ENCODE data around the gene SMAP1.

SMAP1 gene

GRCh38 chr6:70831427-70831826, 163.7 kb downstream of the SMAP1 start:
- Histone ChIP-seq H3K36me3 (ENCODE audit: insufficient read depth, low read length) (no peaks in the 10 kb centered on the region), H2AFZ (ENCODE audit: low read depth, low read length) (no peak overlapping the region), H3K4me2 (ENCODE audit: insufficient read depth, low read length) (no peak overlapping the region), H3K27me3 (ENCODE audit: insufficient read depth, low read length, poor library complexity) (no peaks in the 10 kb centered on the region), H3K9ac (ENCODE audit: low read depth, low read length) (no peak overlapping the region), H3K4me3 (ENCODE audit: low read depth in 1 of 2, low read length in 2 of 2) (no peak overlapping the region), H3K27ac (ENCODE audit: low read length) (no peak overlapping the region), H3K9me3 (ENCODE audit: insufficient read depth, low read length, severe bottlenecking) (no peaks in the 10 kb centered on the region), H3K4me1 (ENCODE audit: insufficient read depth, low read length) (no peaks in the 10 kb centered on the region), H4K20me1 (ENCODE audit: insufficient read depth, low read length) (no peaks in the 10 kb centered on the region), H3K79me2 (ENCODE audit: insufficient read depth, low read length) (no peaks in the 10 kb centered on the region)
- DNase-seq (no peak), ATAC-seq (ENCODE audit: insufficient read depth, low read depth) (no peak)
- no peak for TF ChIP-seq CTCF (IDR thresholded peaks at IDR 0.05; ENCODE audit: borderline replicate concordance, extremely low read depth, low read length, poor library complexity, severe bottlenecking)
- no peak for TF ChIP-seq EZH2 (IDR thresholded peaks at IDR 0.05; ENCODE audit: borderline replicate concordance, low read depth, low read length, severe bottlenecking)

GRCh38 chr6:70834520-70834919, 166.8 kb downstream of the SMAP1 start:
- TF ChIP-seq EZH2 (IDR thresholded peaks at IDR 0.05; ENCODE audit: borderline replicate concordance, low read depth, low read length, severe bottlenecking) (no peak), CTCF (IDR thresholded peaks at IDR 0.05; ENCODE audit: borderline replicate concordance, extremely low read depth, low read length, poor library complexity, severe bottlenecking) (no peak)
- Histone ChIP-seq H3K79me2 (ENCODE audit: insufficient read depth, low read length) (no peaks in the 10 kb centered on the region), H3K27me3 (ENCODE audit: insufficient read depth, low read length, poor library complexity) (no peaks in the 10 kb centered on the region), H4K20me1 (ENCODE audit: insufficient read depth, low read length) (no peaks in the 10 kb centered on the region), H3K36me3 (ENCODE audit: insufficient read depth, low read length) (peaks cover 3% of the 10 kb centered on the region; the same call in 1 of the 2 replicates), H3K9me3 (ENCODE audit: insufficient read depth, low read length, severe bottlenecking) (no peaks in the 10 kb centered on the region), H3K4me2 (ENCODE audit: insufficient read depth, low read length) (no peak overlapping the region), H3K4me1 (ENCODE audit: insufficient read depth, low read length) (no peaks in the 10 kb centered on the region), H2AFZ (ENCODE audit: low read depth, low read length) (no peak overlapping the region), H3K9ac (ENCODE audit: low read depth, low read length) (no peak overlapping the region), H3K4me3 (ENCODE audit: low read depth in 1 of 2, low read length in 2 of 2) (no peak overlapping the region), H3K27ac (ENCODE audit: low read length) (no peak overlapping the region)
- ATAC-seq (ENCODE audit: insufficient read depth, low read depth) = no peak
- no peak for DNase-seq

- Histone ChIP-seq H2AFZ (ENCODE audit: low read depth, low read length) (no peak overlapping the region), H3K36me3 (ENCODE audit: insufficient read depth, low read length) (peaks cover 3% of the 10 kb centered on the region; the same call in 1 of the 2 replicates), H3K27ac (ENCODE audit: low read length) (no peak overlapping the region), H3K79me2 (ENCODE audit: insufficient read depth, low read length) (no peaks in the 10 kb centered on the region), H3K9me3 (ENCODE audit: insufficient read depth, low read length, severe bottlenecking) (no peaks in the 10 kb centered on the region), H4K20me1 (ENCODE audit: insufficient read depth, low read length) (no peaks in the 10 kb centered on the region), H3K9ac (ENCODE audit: low read depth, low read length) (no peak overlapping the region), H3K4me3 (ENCODE audit: low read depth in 1 of 2, low read length in 2 of 2) (no peak overlapping the region), H3K4me2 (ENCODE audit: insufficient read depth, low read length) (no peak overlapping the region), H3K27me3 (ENCODE audit: insufficient read depth, low read length, poor library complexity) (no peaks in the 10 kb centered on the region), H3K4me1 (ENCODE audit: insufficient read depth, low read length) (no peaks in the 10 kb centered on the region)
- ATAC-seq (ENCODE audit: insufficient read depth, low read depth) (no peak), DNase-seq (no peak)
- TF ChIP-seq EZH2 (IDR thresholded peaks at IDR 0.05; ENCODE audit: borderline replicate concordance, low read depth, low read length, severe bottlenecking) = no peak
- no peak for TF ChIP-seq CTCF (IDR thresholded peaks at IDR 0.05; ENCODE audit: borderline replicate concordance, extremely low read depth, low read length, poor library complexity, severe bottlenecking)
Observed at GRCh38 chr6:70838907-70839285, 171.2 kb downstream of the SMAP1 start.

Data from DND-41 (cell line).